ENCODE measurements around the gene PITPNM3. TPM values are rescaled to one million over a fixed set of nuclear protein-coding genes. Genes with fewer than 3 reads are reported as not detected.

Gene PITPNM3
- total RNA-seq, 1 donor from 2014 or later, result 0.72 TPM

DNA sequence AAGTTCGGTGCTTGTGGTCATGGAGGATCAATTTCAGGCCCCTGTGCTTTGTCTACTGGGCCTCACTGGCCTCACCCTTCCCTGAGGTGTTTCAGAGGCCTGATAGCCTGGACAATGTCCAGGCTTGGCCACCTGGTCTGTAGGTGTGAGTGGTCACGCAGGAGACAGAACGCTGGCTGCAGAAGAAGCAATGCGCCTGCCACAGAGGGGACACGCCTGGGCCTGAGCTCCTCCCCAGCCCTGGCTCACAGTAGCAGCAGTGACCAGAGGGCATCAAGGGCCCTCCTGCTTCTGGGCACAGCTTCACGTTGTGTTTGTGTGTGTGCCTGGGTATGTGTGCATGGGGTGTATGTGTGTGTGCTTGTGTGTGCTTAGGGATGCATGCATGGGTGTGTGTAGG, 1.9 kb upstream of the PITPNM3 start:
- H3K9me3 Mint-ChIP-seq (ENCODE audit: unreplicated experiment), result no peaks in the 10 kb centered on the region
- DNase-seq (ENCODE audit: low spot score), result no peak
- TF ChIP-seq, protein P1, sequence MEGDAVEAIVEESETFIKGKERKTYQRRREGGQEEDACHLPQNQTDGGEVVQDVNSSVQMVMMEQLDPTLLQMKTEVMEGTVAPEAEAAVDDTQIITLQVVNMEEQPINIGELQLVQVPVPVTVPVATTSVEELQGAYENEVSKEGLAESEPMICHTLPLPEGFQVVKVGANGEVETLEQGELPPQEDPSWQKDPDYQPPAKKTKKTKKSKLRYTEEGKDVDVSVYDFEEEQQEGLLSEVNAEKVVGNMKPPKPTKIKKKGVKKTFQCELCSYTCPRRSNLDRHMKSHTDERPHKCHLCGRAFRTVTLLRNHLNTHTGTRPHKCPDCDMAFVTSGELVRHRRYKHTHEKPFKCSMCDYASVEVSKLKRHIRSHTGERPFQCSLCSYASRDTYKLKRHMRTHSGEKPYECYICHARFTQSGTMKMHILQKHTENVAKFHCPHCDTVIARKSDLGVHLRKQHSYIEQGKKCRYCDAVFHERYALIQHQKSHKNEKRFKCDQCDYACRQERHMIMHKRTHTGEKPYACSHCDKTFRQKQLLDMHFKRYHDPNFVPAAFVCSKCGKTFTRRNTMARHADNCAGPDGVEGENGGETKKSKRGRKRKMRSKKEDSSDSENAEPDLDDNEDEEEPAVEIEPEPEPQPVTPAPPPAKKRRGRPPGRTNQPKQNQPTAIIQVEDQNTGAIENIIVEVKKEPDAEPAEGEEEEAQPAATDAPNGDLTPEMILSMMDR (IDR thresholded peaks at IDR 0.05; ENCODE audit: unreplicated experiment), result no peak
- H3K4me3 Mint-ChIP-seq (ENCODE audit: unreplicated experiment), result no peak overlapping the region
- H3K36me3 Mint-ChIP-seq (ENCODE audit: low read depth, unreplicated experiment), result peaks cover 4% of the 10 kb centered on the region
- peaks cover 35% of the 10 kb centered on the region for H3K27me3 Mint-ChIP-seq (ENCODE audit: unreplicated experiment)
- no peaks in the 10 kb centered on the region for H3K4me1 Mint-ChIP-seq (ENCODE audit: unreplicated experiment)
- H3K27ac Mint-ChIP-seq (ENCODE audit: unreplicated experiment), result no peak overlapping the region

DNA sequence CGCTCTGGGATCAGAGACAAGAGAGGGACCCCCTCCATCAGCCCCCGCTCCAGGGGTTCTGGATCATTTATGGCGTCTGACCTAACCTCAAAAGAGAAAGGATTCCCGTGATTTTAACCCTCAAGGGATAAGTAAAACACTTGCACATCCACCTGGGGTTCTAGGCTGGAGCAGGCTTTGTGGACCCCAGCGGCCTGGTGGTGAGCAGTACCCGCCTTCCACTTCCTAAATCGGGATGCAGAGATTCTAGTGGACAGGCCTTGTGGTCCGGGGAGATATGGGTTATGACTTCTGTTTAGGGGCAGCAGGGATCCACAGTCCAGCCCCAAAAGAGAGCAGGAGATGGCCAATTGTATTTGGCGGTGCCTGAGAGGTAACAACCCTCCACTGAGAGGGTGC, 684 bp upstream of the PITPNM3 start:
- peaks cover 32% of the 10 kb centered on the region for H3K27me3 Mint-ChIP-seq (ENCODE audit: unreplicated experiment)
- peaks cover 3% of the 10 kb centered on the region for H3K4me1 Mint-ChIP-seq (ENCODE audit: unreplicated experiment)
- H3K9me3 Mint-ChIP-seq (ENCODE audit: unreplicated experiment), result no peaks in the 10 kb centered on the region
- peaks cover 4% of the 10 kb centered on the region for H3K36me3 Mint-ChIP-seq (ENCODE audit: low read depth, unreplicated experiment)
- no peak overlapping the region for H3K27ac Mint-ChIP-seq (ENCODE audit: unreplicated experiment)
- peak overlapping the region; percentile 67 for H3K4me3 Mint-ChIP-seq (ENCODE audit: unreplicated experiment)
- no peak for DNase-seq (ENCODE audit: low spot score)
- TF ChIP-seq, protein P1 (IDR thresholded peaks at IDR 0.05; ENCODE audit: unreplicated experiment), result no peak

DNA sequence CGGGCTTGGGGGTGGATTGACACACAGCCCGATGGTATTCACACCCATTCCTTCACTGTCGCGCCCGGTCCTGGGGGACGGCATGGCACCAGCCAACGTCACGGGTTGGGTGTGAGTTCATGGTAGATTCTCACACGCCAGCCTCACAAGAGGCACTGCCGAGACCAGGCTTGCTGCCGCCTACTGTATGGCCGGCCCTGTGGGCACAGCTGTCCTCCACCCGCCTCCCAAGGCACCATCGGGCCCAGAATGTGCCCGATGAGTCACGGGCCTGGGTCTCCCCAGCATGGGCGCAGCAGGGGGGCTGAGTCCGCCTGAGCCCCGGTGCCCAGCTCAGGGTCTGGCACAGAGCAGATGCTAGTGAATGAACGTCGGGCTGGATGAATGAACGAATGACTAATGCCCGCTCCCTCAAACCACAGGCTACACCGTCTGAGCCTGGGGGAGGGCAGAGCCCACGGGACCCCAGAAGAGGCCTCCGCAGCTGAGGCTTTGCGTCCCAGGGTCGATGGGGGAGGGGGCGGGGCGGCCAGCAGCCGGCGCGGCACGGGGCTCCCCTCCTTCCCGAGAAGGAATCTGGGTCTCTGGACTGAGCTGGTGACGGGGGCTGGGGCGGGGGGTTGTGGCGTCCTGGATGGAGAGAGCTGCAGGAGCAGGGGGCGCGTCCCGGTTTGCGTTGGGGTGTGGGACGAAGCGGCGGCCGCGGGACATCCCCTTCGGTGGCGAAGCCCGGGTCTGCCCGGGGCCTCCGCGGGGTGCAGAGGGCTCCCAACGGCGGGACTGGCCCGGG, 829 bp downstream of the PITPNM3 start:
- peaks cover 3% of the 10 kb centered on the region for H3K4me1 Mint-ChIP-seq (ENCODE audit: unreplicated experiment)
- H3K27ac Mint-ChIP-seq (ENCODE audit: unreplicated experiment), result no peak overlapping the region
- H3K27me3 Mint-ChIP-seq (ENCODE audit: unreplicated experiment), result peaks cover 32% of the 10 kb centered on the region
- H3K4me3 Mint-ChIP-seq (ENCODE audit: unreplicated experiment), result no peak overlapping the region
- H3K9me3 Mint-ChIP-seq (ENCODE audit: unreplicated experiment), result no peaks in the 10 kb centered on the region
- TF ChIP-seq, protein P1 (IDR thresholded peaks at IDR 0.05; ENCODE audit: unreplicated experiment), result no peak
- no peak for DNase-seq (ENCODE audit: low spot score)
- peaks cover 4% of the 10 kb centered on the region for H3K36me3 Mint-ChIP-seq (ENCODE audit: low read depth, unreplicated experiment)

DNA sequence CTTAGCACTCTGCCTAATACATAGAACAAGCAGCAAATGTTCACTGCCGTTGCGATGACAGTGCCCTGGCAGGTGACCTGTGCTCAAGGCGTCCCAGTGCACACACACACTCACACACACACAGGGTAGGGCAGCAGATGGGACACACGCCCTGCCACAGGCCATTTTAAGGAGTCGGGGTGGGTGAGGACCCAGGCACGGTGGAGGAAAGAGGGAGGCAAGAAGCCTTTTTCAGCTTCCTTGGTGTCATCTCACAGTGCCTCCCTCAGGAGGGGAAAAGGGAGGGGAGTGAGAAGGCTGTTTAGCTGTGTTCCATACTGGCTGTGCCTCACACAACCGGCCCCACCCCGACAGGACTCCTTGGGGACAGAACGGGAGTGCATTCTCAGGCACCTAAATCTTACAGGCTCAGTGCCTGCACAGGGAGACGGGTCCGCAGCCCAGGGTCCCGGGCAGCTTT, 1.5 kb downstream of the PITPNM3 start:
- TF ChIP-seq, protein P1 (IDR thresholded peaks at IDR 0.05; ENCODE audit: unreplicated experiment), result no peak
- DNase-seq (ENCODE audit: low spot score), result no peak
- Mint-ChIP-seq H3K36me3 (ENCODE audit: low read depth, unreplicated experiment) (no peaks in the 10 kb centered on the region), H3K9me3 (ENCODE audit: unreplicated experiment) (no peaks in the 10 kb centered on the region), H3K4me3 (ENCODE audit: unreplicated experiment) (peak overlapping the region; percentile 73), H3K27me3 (ENCODE audit: unreplicated experiment) (peaks cover 27% of the 10 kb centered on the region), H3K27ac (ENCODE audit: unreplicated experiment) (peak overlapping the region; percentile 36), H3K4me1 (ENCODE audit: unreplicated experiment) (peaks cover 3% of the 10 kb centered on the region)

DNA sequence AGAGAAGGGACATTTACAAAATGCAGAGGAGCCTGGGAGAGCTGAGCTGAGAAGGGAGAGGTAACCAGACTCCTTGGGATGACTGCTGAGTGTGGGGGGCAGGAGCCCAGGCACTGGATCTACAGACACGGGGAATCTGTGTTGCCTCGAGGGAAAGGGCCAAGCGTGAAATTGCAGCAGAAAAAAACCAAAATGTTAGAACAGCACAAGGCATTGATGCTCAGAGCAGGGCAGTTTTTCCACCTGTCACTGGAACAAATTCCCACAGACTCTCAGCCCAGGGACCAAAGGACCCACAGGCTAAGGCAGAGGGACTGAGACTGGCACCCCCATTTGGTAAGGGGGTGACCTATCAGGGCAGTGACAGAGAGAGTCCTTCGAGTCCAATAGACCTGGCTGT, 2.0 kb downstream of the PITPNM3 start:
- no peak for DNase-seq (ENCODE audit: low spot score)
- Mint-ChIP-seq H3K9me3 (ENCODE audit: unreplicated experiment) (no peaks in the 10 kb centered on the region), H3K36me3 (ENCODE audit: low read depth, unreplicated experiment) (no peaks in the 10 kb centered on the region), H3K27ac (ENCODE audit: unreplicated experiment) (no peak overlapping the region), H3K4me3 (ENCODE audit: unreplicated experiment) (no peak overlapping the region), H3K4me1 (ENCODE audit: unreplicated experiment) (peaks cover 3% of the 10 kb centered on the region), H3K27me3 (ENCODE audit: unreplicated experiment) (peaks cover 27% of the 10 kb centered on the region)
- TF ChIP-seq, protein P1 (IDR thresholded peaks at IDR 0.05; ENCODE audit: unreplicated experiment), result no peak

Data from endothelial cell (in vitro differentiated cells).